ENCODE data around the gene GNAS-AS1.

Gene GNAS-AS1

DNA sequence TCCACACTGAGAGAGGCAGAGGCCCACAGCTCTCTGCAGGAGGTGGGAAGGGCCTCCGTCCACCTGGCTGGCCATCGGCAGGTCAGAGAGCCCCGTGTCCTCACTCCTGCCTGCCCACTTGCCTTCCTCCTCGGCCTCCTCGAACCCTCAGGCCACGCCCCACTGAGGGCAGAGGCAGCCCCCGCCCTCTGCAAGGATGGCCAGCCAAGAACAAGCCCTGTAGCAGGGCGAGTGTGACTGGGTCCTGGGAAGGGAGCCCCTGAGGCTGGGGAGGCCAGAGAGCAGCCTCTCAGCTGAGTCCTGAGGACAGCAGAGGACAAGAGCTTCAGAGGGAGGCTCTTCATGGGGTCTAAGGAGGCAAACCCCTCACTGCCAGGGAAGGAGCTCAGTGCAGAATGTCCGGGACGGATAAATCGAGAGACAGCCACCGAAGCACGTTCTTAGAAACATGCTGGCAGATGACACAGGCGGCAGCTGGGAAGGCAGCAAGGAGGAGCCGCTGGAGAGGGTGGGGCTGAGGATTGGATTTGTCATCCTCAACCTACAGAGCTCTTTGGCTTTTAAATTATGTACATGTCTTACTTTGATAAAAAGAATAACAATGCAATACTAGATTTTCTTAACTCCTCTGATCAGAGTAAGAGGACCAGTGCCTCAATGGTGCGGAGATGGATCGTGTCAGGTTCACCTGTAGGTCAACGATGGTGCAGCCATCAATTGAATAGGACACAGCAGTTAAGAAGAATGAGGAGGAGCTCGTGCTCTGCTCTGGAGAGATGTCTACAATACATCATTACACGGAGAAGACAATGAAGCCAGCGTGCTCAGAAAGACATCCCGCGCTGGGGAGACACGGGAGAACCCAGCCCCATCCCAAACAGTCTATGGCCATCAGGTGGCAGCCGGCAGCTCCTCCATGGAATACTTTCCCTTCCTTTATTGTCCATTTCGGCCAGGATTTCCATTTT lies 53.0 kb downstream of the GNAS-AS1 start:
- H3K4me1 ChIP-seq (ENCODE audit: control insufficient read depth, insufficient read depth, low read length), result no peaks in the 10 kb centered on the region
- H3K36me3 ChIP-seq (ENCODE audit: insufficient read depth, low read length), result no peaks in the 10 kb centered on the region
- peaks cover 47% of the 10 kb centered on the region for H3K27me3 ChIP-seq (ENCODE audit: control insufficient read depth, insufficient read depth, low read length)
- no peaks in the 10 kb centered on the region for H3K9me3 ChIP-seq (replicated peaks; ENCODE audit: low read length)
- H3K9ac ChIP-seq (ENCODE audit: low read depth, low read length), result no peak overlapping the region
- no peak overlapping the region for H3K4me3 ChIP-seq (ENCODE audit: low read length)
- no peak overlapping the region for H3K4me2 ChIP-seq (ENCODE audit: low read length)

GRCh38 chr20:58795923-58796245 lies 54.8 kb downstream of the GNAS-AS1 start:
- H3K4me3 ChIP-seq (ENCODE audit: low read length), result no peak overlapping the region
- peaks cover 52% of the 10 kb centered on the region for H3K27me3 ChIP-seq (ENCODE audit: control insufficient read depth, insufficient read depth, low read length)
- no peak overlapping the region for H3K9ac ChIP-seq (ENCODE audit: low read depth, low read length)
- no peaks in the 10 kb centered on the region for H3K9me3 ChIP-seq (replicated peaks; ENCODE audit: low read length)
- no peaks in the 10 kb centered on the region for H3K36me3 ChIP-seq (ENCODE audit: insufficient read depth, low read length)
- no peak overlapping the region for H3K4me2 ChIP-seq (ENCODE audit: low read length)
- no peaks in the 10 kb centered on the region for H3K4me1 ChIP-seq (ENCODE audit: control insufficient read depth, insufficient read depth, low read length)

DNA sequence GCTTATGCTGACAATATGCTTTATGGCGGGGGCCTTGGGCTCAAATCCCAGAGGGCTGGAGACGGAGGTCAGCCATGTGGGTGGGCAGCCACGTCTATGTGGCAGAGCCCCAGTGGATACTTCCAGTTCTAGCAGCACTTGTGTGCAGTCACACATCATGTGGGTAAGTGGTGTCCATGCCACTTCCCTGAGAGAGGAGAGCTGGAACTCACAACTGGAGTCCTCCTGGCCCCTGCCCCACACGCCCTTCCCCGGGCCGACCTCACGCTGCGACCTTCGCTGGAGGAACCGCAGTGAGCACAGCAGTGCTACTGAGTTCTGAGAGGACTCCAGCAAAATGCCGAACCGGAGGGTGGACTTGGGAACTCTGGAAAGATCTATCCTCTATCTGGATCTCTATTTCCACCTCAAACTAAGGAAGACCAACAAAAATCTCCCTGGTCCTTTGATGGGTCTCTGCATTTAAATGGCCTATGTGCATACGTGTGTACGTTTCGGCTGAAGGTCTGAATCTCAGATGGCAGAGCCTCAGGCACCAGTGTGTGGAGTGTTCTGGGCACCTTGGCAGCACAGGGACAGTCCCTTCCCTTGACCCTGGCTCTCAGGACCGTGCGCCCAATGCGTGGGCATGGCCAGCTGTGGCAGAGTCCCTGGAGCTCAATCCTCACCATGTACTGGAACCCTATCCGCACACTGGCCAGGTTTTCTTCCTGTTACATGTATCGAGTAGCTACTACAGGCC lies 55.4 kb downstream of the GNAS-AS1 start:
- no peak overlapping the region for H3K4me2 ChIP-seq (ENCODE audit: low read length)
- H3K4me1 ChIP-seq (ENCODE audit: control insufficient read depth, insufficient read depth, low read length), result no peaks in the 10 kb centered on the region
- no peaks in the 10 kb centered on the region for H3K36me3 ChIP-seq (ENCODE audit: insufficient read depth, low read length)
- H3K9ac ChIP-seq (ENCODE audit: low read depth, low read length), result no peak overlapping the region
- peaks cover 54% of the 10 kb centered on the region for H3K27me3 ChIP-seq (ENCODE audit: control insufficient read depth, insufficient read depth, low read length)
- H3K9me3 ChIP-seq (replicated peaks; ENCODE audit: low read length), result no peaks in the 10 kb centered on the region
- H3K4me3 ChIP-seq (ENCODE audit: low read length), result no peak overlapping the region

GRCh38 chr20:58794510-58795180 lies 56.1 kb downstream of the GNAS-AS1 start:
- H3K9ac ChIP-seq (ENCODE audit: low read depth, low read length), result no peak overlapping the region
- H3K4me3 ChIP-seq (ENCODE audit: low read length), result no peak overlapping the region
- H3K9me3 ChIP-seq (replicated peaks; ENCODE audit: low read length), result no peaks in the 10 kb centered on the region
- peaks cover 59% of the 10 kb centered on the region for H3K27me3 ChIP-seq (ENCODE audit: control insufficient read depth, insufficient read depth, low read length)
- no peaks in the 10 kb centered on the region for H3K4me1 ChIP-seq (ENCODE audit: control insufficient read depth, insufficient read depth, low read length)
- H3K4me2 ChIP-seq (ENCODE audit: low read length), result no peak overlapping the region
- no peaks in the 10 kb centered on the region for H3K36me3 ChIP-seq (ENCODE audit: insufficient read depth, low read length)

DNA sequence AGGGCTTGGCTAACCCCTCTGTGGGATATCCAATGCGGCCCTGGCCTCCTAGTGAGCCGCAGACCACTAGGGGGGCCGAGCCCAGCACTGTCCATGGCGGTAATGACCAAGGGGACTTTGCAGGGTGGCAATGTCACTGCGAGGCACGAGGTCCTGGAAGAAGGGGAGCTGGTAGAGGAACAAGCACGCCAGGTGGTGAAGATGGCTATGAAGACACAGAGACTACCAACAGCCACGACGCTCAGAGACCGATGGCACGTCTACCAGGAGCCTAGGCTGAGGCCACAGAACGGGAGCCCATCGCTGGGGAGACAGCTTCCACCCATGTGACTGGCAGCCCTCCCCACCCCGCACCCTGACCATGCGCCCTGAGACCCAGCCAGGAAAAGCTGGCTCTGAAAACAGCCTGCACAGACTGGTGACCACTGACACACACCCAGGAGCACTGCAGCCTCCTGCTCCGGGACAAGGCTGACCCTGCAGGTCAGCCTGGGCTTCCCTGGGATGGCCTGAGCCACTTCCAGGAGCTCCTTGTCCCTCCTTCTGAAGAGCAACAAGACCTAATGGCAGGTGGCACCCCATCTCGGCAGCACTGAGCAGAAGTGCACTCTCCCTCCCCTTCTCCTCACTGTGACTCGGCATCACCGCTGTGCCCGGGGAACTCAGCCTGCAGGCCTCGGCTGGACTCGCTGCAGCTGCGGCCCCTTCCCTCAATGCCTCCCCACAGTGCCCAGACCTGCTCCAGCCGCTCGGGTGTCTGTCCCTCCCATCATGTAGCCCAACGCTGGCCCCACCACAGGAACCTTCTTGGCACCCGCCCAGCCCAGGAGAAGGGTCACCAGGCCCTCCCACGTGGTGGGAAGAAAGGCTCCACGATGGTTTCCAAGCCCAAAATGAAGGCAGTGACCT lies 56.9 kb downstream of the GNAS-AS1 start:
- no peaks in the 10 kb centered on the region for H3K4me1 ChIP-seq (ENCODE audit: control insufficient read depth, insufficient read depth, low read length)
- no peaks in the 10 kb centered on the region for H3K36me3 ChIP-seq (ENCODE audit: insufficient read depth, low read length)
- H3K9me3 ChIP-seq (replicated peaks; ENCODE audit: low read length), result no peaks in the 10 kb centered on the region
- H3K27me3 ChIP-seq (ENCODE audit: control insufficient read depth, insufficient read depth, low read length), result peaks cover 66% of the 10 kb centered on the region
- no peak overlapping the region for H3K4me3 ChIP-seq (ENCODE audit: low read length)
- no peak overlapping the region for H3K4me2 ChIP-seq (ENCODE audit: low read length)
- H3K9ac ChIP-seq (ENCODE audit: low read depth, low read length), result no peak overlapping the region

DNA sequence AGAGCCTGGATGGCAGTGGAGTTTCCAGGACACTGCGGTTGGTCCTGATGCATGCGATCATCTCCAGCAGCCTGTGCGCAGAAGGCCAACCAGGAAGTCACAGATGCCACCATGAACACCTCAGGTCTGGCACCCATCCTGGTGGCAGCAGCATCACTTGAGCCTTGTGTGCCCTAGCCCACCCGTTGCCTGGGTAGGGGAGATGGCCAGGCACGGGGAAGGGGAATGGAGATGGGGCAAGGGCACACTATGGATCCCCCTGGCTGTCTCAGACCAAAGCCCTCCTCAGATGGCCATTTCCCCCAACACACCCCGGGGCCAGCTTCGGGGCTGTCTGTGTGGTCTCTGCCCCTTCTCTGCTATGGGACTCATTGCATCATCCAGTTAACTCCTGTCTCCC lies 58.3 kb downstream of the GNAS-AS1 start:
- Histone ChIP-seq H3K4me3 (ENCODE audit: low read length) (no peak overlapping the region), H3K4me1 (ENCODE audit: control insufficient read depth, insufficient read depth, low read length) (no peaks in the 10 kb centered on the region), H3K9ac (ENCODE audit: low read depth, low read length) (no peak overlapping the region), H3K4me2 (ENCODE audit: low read length) (no peak overlapping the region), H3K36me3 (ENCODE audit: insufficient read depth, low read length) (no peaks in the 10 kb centered on the region), H3K27me3 (ENCODE audit: control insufficient read depth, insufficient read depth, low read length) (peaks cover 71% of the 10 kb centered on the region), H3K9me3 (replicated peaks; ENCODE audit: low read length) (no peaks in the 10 kb centered on the region)

DNA sequence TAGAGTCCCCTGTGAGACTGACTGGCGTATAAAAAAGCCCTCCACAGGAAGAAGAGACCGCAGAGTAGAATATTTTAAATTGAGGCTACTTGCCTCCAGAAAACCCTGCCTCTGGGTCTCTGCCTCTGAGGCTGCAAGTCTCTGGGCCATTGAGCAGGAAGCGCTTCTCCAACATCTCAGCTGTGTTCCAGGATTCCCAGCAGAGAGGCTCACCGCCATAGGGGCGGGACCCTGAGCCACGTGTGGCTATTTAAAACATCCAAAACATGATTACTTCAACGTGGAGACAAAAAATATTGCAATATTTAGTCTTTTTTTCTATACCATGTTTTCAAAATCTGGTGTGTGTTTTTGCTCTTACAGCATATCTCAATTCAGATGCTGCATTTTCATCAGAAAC lies 59.4 kb downstream of the GNAS-AS1 start:
- no peak overlapping the region for H3K9ac ChIP-seq (ENCODE audit: low read depth, low read length)
- no peaks in the 10 kb centered on the region for H3K36me3 ChIP-seq (ENCODE audit: insufficient read depth, low read length)
- H3K4me1 ChIP-seq (ENCODE audit: control insufficient read depth, insufficient read depth, low read length), result no peaks in the 10 kb centered on the region
- H3K4me3 ChIP-seq (ENCODE audit: low read length), result no peak overlapping the region
- peaks cover 75% of the 10 kb centered on the region for H3K27me3 ChIP-seq (ENCODE audit: control insufficient read depth, insufficient read depth, low read length)
- H3K9me3 ChIP-seq (replicated peaks; ENCODE audit: low read length), result no peaks in the 10 kb centered on the region
- H3K4me2 ChIP-seq (ENCODE audit: low read length), result no peak overlapping the region

- H3K9me3 ChIP-seq (replicated peaks; ENCODE audit: low read length), result no peaks in the 10 kb centered on the region
- no peaks in the 10 kb centered on the region for H3K36me3 ChIP-seq (ENCODE audit: insufficient read depth, low read length)
- no peaks in the 10 kb centered on the region for H3K4me1 ChIP-seq (ENCODE audit: control insufficient read depth, insufficient read depth, low read length)
- H3K4me3 ChIP-seq (ENCODE audit: low read length), result no peak overlapping the region
- H3K9ac ChIP-seq (ENCODE audit: low read depth, low read length), result no peak overlapping the region
- H3K4me2 ChIP-seq (ENCODE audit: low read length), result no peak overlapping the region
- H3K27me3 ChIP-seq (ENCODE audit: control insufficient read depth, insufficient read depth, low read length), result peaks cover 67% of the 10 kb centered on the region
Observed at GRCh38 chr20:58790454-58790853, 60.2 kb downstream of the GNAS-AS1 start.

GRCh38 chr20:58788896-58789544 lies 61.7 kb downstream of the GNAS-AS1 start:
- Histone ChIP-seq H3K4me3 (ENCODE audit: low read length) (no peak overlapping the region), H3K27me3 (ENCODE audit: control insufficient read depth, insufficient read depth, low read length) (peaks cover 70% of the 10 kb centered on the region), H3K4me1 (ENCODE audit: control insufficient read depth, insufficient read depth, low read length) (no peaks in the 10 kb centered on the region), H3K9ac (ENCODE audit: low read depth, low read length) (no peak overlapping the region), H3K9me3 (replicated peaks; ENCODE audit: low read length) (no peaks in the 10 kb centered on the region), H3K4me2 (ENCODE audit: low read length) (no peak overlapping the region), H3K36me3 (ENCODE audit: insufficient read depth, low read length) (no peaks in the 10 kb centered on the region)

- H3K4me2 ChIP-seq (ENCODE audit: low read length), result no peak overlapping the region
- no peak overlapping the region for H3K9ac ChIP-seq (ENCODE audit: low read depth, low read length)
- peaks cover 78% of the 10 kb centered on the region for H3K27me3 ChIP-seq (ENCODE audit: control insufficient read depth, insufficient read depth, low read length)
- H3K9me3 ChIP-seq (replicated peaks; ENCODE audit: low read length), result no peaks in the 10 kb centered on the region
- H3K36me3 ChIP-seq (ENCODE audit: insufficient read depth, low read length), result no peaks in the 10 kb centered on the region
- no peaks in the 10 kb centered on the region for H3K4me1 ChIP-seq (ENCODE audit: control insufficient read depth, insufficient read depth, low read length)
- no peak overlapping the region for H3K4me3 ChIP-seq (ENCODE audit: low read length)
Observed at GRCh38 chr20:58787211-58788005, 63.3 kb downstream of the GNAS-AS1 start.

Measured in skeletal muscle satellite cell (primary cell).